Fibroblast of skin of right quadriceps (primary cell): ENCODE data around the gene C2orf92.
"Not testable (repeated sequence)": the region's sequence is repeated elsewhere in the genome, so short reads cannot be mapped to it uniquely, and the experiment has no call there.

Source experiments
- DNase-seq: peaks from one replicate; pipeline ENCODE4 v3.0.0-alpha.2; 2013

C2orf92 gene

GRCh38 chr2:97697252-97698235 lies 28.0 kb downstream of the C2orf92 start:
- DNase-seq = peak; percentile 66

GRCh38 chr2:97698530-97698929 lies 29.0 kb downstream of the C2orf92 start:
- DNase-seq = peak; percentile 12

GRCh38 chr2:97699765-97700444 lies 30.4 kb downstream of the C2orf92 start:
- DNase-seq = peak; percentile 51

GRCh38 chr2:97701186-97701585 lies 31.7 kb downstream of the C2orf92 start:
- DNase-seq = no peak

- peak; percentile 18 for DNase-seq
Observed at GRCh38 chr2:97701851-97702465, 32.4 kb downstream of the C2orf92 start.

- DNase-seq = no peak
Observed at GRCh38 chr2:97702731-97703470, 33.4 kb downstream of the C2orf92 start.

- no peak for DNase-seq
Observed at GRCh38 chr2:97703741-97704140, 34.2 kb downstream of the C2orf92 start.

GRCh38 chr2:97704989-97705388 lies 35.5 kb downstream of the C2orf92 start:
- DNase-seq = no peak

GRCh38 chr2:97706112-97706511 lies 36.6 kb downstream of the C2orf92 start:
- no peak for DNase-seq

- no peak for DNase-seq
Observed at GRCh38 chr2:97706708-97707345, 37.3 kb downstream of the C2orf92 start.

GRCh38 chr2:97707362-97708047 lies 38.0 kb downstream of the C2orf92 start:
- DNase-seq = no peak

- no peak for DNase-seq
Observed at GRCh38 chr2:97708048-97708380, 38.5 kb downstream of the C2orf92 start.

GRCh38 chr2:97708608-97709007 lies 39.1 kb downstream of the C2orf92 start:
- no peak for DNase-seq

GRCh38 chr2:97711394-97711711 lies 41.8 kb downstream of the C2orf92 start:
- no peak for DNase-seq

GRCh38 chr2:97712175-97712574 lies 42.7 kb downstream of the C2orf92 start:
- DNase-seq = not testable (repeated sequence)

- DNase-seq = no peak
Observed at GRCh38 chr2:97712693-97713295, 43.3 kb downstream of the C2orf92 start.

GRCh38 chr2:97713296-97714083 lies 44.0 kb downstream of the C2orf92 start, which contains the start of gene ZAP70:
Gene ZAP70, plus strand, starts transcription at chr2:97713576. Its CDS starts 10,461 bp downstream, at chr2:97724037.
- DNase-seq = no peak

GRCh38 chr2:97714084-97714949 lies 44.8 kb downstream of the C2orf92 start:
- DNase-seq = no peak

- no peak for DNase-seq
Observed at GRCh38 chr2:97714950-97715652, 45.6 kb downstream of the C2orf92 start.
